Keratinocyte (primary cell): ENCODE results near the gene FANCG. TPM values are rescaled to one million over a fixed set of nuclear protein-coding genes. Genes with fewer than 3 reads are reported as not detected.

Experiments used
- DNase-seq: peaks from one replicate; pipeline ENCODE4 v3.0.0-alpha.2; 2011; ENCODE audit warnings: low read depth, missing footprints, low spot score
- FAIRE-seq: peaks from 2 replicates; lab custom pipeline; 2011; peaks lifted over from hg19 to GRCh38; lab: Jason Lieb, UNC
- H2AFZ ChIP-seq: 2 replicates; pipeline ENCODE4 v1.6.0; 2012; ENCODE audit warnings: low read length, control low read depth, inconsistent platforms; ENCODE audit not compliant: control insufficient read depth
- H3K27ac ChIP-seq: 2 replicates; pipeline ENCODE4 v1.5.1; 2011; ENCODE audit warnings: low read length; ENCODE audit not compliant: control insufficient read depth, insufficient read depth
- H3K27me3 ChIP-seq: 3 replicates; pipeline ENCODE4 v1.6.0; 2011; ENCODE audit warnings: low read length; ENCODE audit not compliant: control insufficient read depth, insufficient read depth; ENCODE audit errors: extremely low read depth
- H3K36me3 ChIP-seq, 2 experiments: 2 replicates in 1 of 2; 3 replicates in 1 of 2; pipeline ENCODE4 v1.5.1; 2011; ENCODE audit warnings: low read length in 2 of 2, mild to moderate bottlenecking in 1 of 2; ENCODE audit not compliant: control insufficient read depth in 2 of 2, insufficient read depth in 2 of 2; ENCODE audit errors: extremely low read depth in 1 of 2
- H3K4me1 ChIP-seq: 3 replicates; pipeline ENCODE4 v1.5.1; 2011; ENCODE audit warnings: low read length; ENCODE audit not compliant: control insufficient read depth, insufficient read depth; ENCODE audit errors: extremely low read depth
- H3K4me2 ChIP-seq: 3 replicates; pipeline ENCODE4 v1.6.0; 2011; ENCODE audit warnings: low read depth, low read length; ENCODE audit not compliant: control insufficient read depth, insufficient read depth; ENCODE audit errors: extremely low read depth
- H3K4me3 ChIP-seq, 3 experiments: fragments of 200-600 bp in 1 of 3; sonication (generic) in 1 of 3; 2 replicates in 2 of 3; 3 replicates in 1 of 3; pipeline ENCODE4 v1.5.1; 2011 to 2016; ENCODE audit warnings: low read length in 3 of 3, mild to moderate bottlenecking in 3 of 3, control low read depth in 2 of 3, inconsistent platforms in 1 of 3, low read depth in 1 of 3, mixed read lengths in 1 of 3, mixed run types in 1 of 3, moderate library complexity in 1 of 3; ENCODE audit not compliant: control insufficient read depth in 2 of 3, insufficient read depth in 2 of 3; ENCODE audit errors: extremely low read depth in 1 of 3
- H3K79me2 ChIP-seq: 2 replicates; pipeline ENCODE4 v1.6.0; 2012; ENCODE audit warnings: low read length; ENCODE audit not compliant: control insufficient read depth, insufficient read depth
- H3K9ac ChIP-seq: 3 replicates; pipeline ENCODE4 v1.6.0; 2011; ENCODE audit warnings: low read length; ENCODE audit not compliant: control insufficient read depth, insufficient read depth; ENCODE audit errors: extremely low read depth
- H3K9me1 ChIP-seq: 3 replicates; pipeline ENCODE4 v1.6.0; 2011; ENCODE audit warnings: low read length; ENCODE audit not compliant: control insufficient read depth, insufficient read depth; ENCODE audit errors: extremely low read depth
- H3K9me3 ChIP-seq: 2 replicates; pipeline ENCODE4 v1.5.1; 2012; ENCODE audit warnings: low read depth, low read length; ENCODE audit not compliant: control insufficient read depth
- H4K20me1 ChIP-seq: 3 replicates; pipeline ENCODE4 v1.6.0; 2011; ENCODE audit warnings: low read length; ENCODE audit not compliant: control insufficient read depth, insufficient read depth; ENCODE audit errors: extremely low read depth
- CTCF ChIP-seq, 3 experiments: IDR thresholded peaks in 1 of 3; conservative IDR thresholded peaks in 1 of 3; optimal IDR thresholded peaks in 1 of 3; 2 replicates in 2 of 3; 3 replicates in 1 of 3; pipeline versions ENCODE3 to v1.5.1; 2011; ENCODE audit warnings: low read length in 3 of 3, mild to moderate bottlenecking in 3 of 3, moderate library complexity in 2 of 3, control low read depth in 1 of 3, inconsistent platforms in 1 of 3; ENCODE audit not compliant: insufficient read depth in 2 of 3; ENCODE audit errors: extremely low read depth in 1 of 3
- EZH2 ChIP-seq: IDR thresholded peaks from one replicate; pipeline ENCODE4 v1.6.1; 2012; ENCODE audit warnings: inconsistent platforms, mild to moderate bottlenecking, low read length, moderate library complexity
- dilution Hi-C: fragments of 300-500 bp; cut with MboI; formaldehyde crosslinking; loops from one replicate; pipeline ENCODE4 v1.7.0; 2020; ENCODE audit warnings: low sequenced_read_pairs; ENCODE audit not compliant: extremely low pct_ligation_motif_present
- polyA plus RNA-seq, 5 experiments: library from polyadenylated mRNA; depleted of rRNA in 3 of 5; stranded (reverse) in 3 of 5; stranded (forward) in 1 of 5; unstranded in 1 of 5; fragments of >200 nt; gene quantifications; 1 replicate in 1 of 5; 2 replicates in 3 of 5; 3 replicates in 1 of 5; pipeline versions ENCODE4 v1.2.1 to v1.2.3, GENCODE V29; 2011 to 2012; ENCODE audit warnings: missing spikeins in 2 of 5, low read depth in 1 of 5, low replicate concordance in 1 of 5

Gene FANCG
- polyA plus RNA-seq, 1 donor (not counting 4 experiments of a cell fraction or from before 2014, with no cell fraction given), result 14.6 TPM

GRCh38 chr9:35069020-35069419, 10.7 kb downstream of the FANCG start:
- no peak overlapping the region for H3K4me3 ChIP-seq
- FAIRE-seq, result no peak
- peaks cover 25 to 43% of the 10 kb centered on the region in 2 experiments for H3K36me3 ChIP-seq
- no peak for DNase-seq
- H3K79me2 ChIP-seq, result peaks cover 64% of the 10 kb centered on the region
- no peaks in the 10 kb centered on the region for H3K9me3 ChIP-seq
- peaks cover 43% of the 10 kb centered on the region for H3K4me1 ChIP-seq
- no peak overlapping the region for H3K9ac ChIP-seq
- H4K20me1 ChIP-seq, result peaks cover 41% of the 10 kb centered on the region
- TF ChIP-seq EZH2 (no peak), CTCF (optimal IDR thresholded peaks at IDR 0.05 in 1 of 3, IDR thresholded peaks at IDR 0.05 in 1 of 3, conservative IDR thresholded peaks at IDR 0.05 in 1 of 3; ENCODE audit: extremely low read depth in 1 of 3, insufficient read depth in 2 of 3, low read length in 3 of 3) (no peak)
- H3K27ac ChIP-seq, result no peak overlapping the region
- no peak overlapping the region for H2AFZ ChIP-seq
- H3K27me3 ChIP-seq, result no peaks in the 10 kb centered on the region
- peaks cover 3% of the 10 kb centered on the region for H3K9me1 ChIP-seq
- dilution Hi-C loops, result no loop called here
- H3K4me2 ChIP-seq, result peak overlapping the region; percentile 66

DNA sequence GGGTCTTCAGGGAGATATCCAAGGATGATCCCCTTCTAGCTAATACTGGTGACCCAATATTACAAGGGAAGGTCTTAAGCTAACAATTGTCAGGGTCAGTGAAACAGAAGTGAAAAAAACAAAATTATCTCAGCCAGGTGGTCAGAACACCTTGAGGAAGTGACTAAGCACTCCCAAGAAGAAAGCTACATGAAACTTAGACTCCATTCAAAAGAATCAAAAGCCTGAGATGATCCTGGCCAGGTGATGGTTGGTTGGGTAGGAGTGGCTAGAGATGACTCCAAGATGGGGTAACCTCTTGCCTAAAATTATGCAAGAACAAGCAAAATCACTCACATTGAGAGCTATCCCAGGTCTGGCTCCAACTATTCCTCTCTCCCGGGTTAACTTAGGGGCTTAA, 12.7 kb downstream of the FANCG start:
- Histone ChIP-seq H3K27ac (no peak overlapping the region), H2AFZ (no peak overlapping the region), H3K27me3 (no peaks in the 10 kb centered on the region), H3K4me1 (peaks cover 36% of the 10 kb centered on the region), H4K20me1 (peaks cover 41% of the 10 kb centered on the region), H3K4me3 (no peak overlapping the region), H3K9me3 (no peaks in the 10 kb centered on the region), H3K36me3 (peaks cover 43 to 55% of the 10 kb centered on the region in 2 experiments), H3K79me2 (peaks cover 70% of the 10 kb centered on the region), H3K4me2 (no peak overlapping the region), H3K9ac (no peak overlapping the region), H3K9me1 (peaks cover 3% of the 10 kb centered on the region)
- TF ChIP-seq EZH2 (no peak), CTCF (optimal IDR thresholded peaks at IDR 0.05 in 1 of 3, IDR thresholded peaks at IDR 0.05 in 1 of 3, conservative IDR thresholded peaks at IDR 0.05 in 1 of 3; ENCODE audit: extremely low read depth in 1 of 3, insufficient read depth in 2 of 3, low read length in 3 of 3) (no peak)
- DNase-seq (no peak), FAIRE-seq (no peak)
- dilution Hi-C loops, result no loop called here
